Bronchial epithelial cell (primary cell): ENCODE results near the gene NFE2L2. TPM values are rescaled to one million over a fixed set of nuclear protein-coding genes. Genes with fewer than 3 reads are reported as not detected.

ENCODE experiments used
- DNase-seq: peaks from one replicate; pipeline ENCODE4 v3.0.0-alpha.2; 2010; ENCODE audit warnings: low read depth
- FAIRE-seq: peaks from 2 replicates; lab custom pipeline; 2011; peaks lifted over from hg19 to GRCh38; lab: Jason Lieb, UNC
- H3K27me3 ChIP-seq: 2 replicates; pipeline ENCODE4 v1.5.1; 2011; ENCODE audit warnings: low read length; ENCODE audit not compliant: control insufficient read depth, insufficient read depth
- H3K36me3 ChIP-seq: 2 replicates; pipeline ENCODE4 v1.5.1; 2011; ENCODE audit warnings: low read length; ENCODE audit not compliant: control insufficient read depth, insufficient read depth
- H3K4me3 ChIP-seq: 2 replicates; pipeline ENCODE4 v1.5.1; 2011; ENCODE audit warnings: mild to moderate bottlenecking, low read depth, low read length, control low read depth
- total RNA-seq: library from RNA; depleted of rRNA; stranded (reverse); fragments of >200 nt; gene quantifications from 2 replicates; pipeline ENCODE4 v1.2.1, GENCODE V29; 2014
- TF ChIP-seq, protein P1 (sequence below): IDR thresholded peaks from 2 replicates; pipeline ENCODE4 v1.5.1; 2011; ENCODE audit warnings: mild to moderate bottlenecking, moderate library complexity, low read length, control low read depth, inconsistent platforms; ENCODE audit not compliant: insufficient read depth, severe bottlenecking

The NFE2L2 gene
- total RNA-seq, 1 donor from 2014 or later: 64.5 TPM

GRCh38 chr2:177289824-177290628 is 25.5 kb upstream of the NFE2L2 start:
- no peaks in the 10 kb centered on the region for H3K27me3 ChIP-seq
- H3K4me3 ChIP-seq: no peak overlapping the region
- no peak for DNase-seq
- TF ChIP-seq, protein P1, sequence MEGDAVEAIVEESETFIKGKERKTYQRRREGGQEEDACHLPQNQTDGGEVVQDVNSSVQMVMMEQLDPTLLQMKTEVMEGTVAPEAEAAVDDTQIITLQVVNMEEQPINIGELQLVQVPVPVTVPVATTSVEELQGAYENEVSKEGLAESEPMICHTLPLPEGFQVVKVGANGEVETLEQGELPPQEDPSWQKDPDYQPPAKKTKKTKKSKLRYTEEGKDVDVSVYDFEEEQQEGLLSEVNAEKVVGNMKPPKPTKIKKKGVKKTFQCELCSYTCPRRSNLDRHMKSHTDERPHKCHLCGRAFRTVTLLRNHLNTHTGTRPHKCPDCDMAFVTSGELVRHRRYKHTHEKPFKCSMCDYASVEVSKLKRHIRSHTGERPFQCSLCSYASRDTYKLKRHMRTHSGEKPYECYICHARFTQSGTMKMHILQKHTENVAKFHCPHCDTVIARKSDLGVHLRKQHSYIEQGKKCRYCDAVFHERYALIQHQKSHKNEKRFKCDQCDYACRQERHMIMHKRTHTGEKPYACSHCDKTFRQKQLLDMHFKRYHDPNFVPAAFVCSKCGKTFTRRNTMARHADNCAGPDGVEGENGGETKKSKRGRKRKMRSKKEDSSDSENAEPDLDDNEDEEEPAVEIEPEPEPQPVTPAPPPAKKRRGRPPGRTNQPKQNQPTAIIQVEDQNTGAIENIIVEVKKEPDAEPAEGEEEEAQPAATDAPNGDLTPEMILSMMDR: no peak
- FAIRE-seq: no peak
- H3K36me3 ChIP-seq: peaks cover 5% of the 10 kb centered on the region

- FAIRE-seq: no peak
- peaks cover 5% of the 10 kb centered on the region for H3K36me3 ChIP-seq
- no peaks in the 10 kb centered on the region for H3K27me3 ChIP-seq
- H3K4me3 ChIP-seq: no peak overlapping the region
- TF ChIP-seq, protein P1: no peak
- DNase-seq: no peak
Observed at GRCh38 chr2:177287814-177288213, 23.3 kb upstream of the NFE2L2 start.

DNA sequence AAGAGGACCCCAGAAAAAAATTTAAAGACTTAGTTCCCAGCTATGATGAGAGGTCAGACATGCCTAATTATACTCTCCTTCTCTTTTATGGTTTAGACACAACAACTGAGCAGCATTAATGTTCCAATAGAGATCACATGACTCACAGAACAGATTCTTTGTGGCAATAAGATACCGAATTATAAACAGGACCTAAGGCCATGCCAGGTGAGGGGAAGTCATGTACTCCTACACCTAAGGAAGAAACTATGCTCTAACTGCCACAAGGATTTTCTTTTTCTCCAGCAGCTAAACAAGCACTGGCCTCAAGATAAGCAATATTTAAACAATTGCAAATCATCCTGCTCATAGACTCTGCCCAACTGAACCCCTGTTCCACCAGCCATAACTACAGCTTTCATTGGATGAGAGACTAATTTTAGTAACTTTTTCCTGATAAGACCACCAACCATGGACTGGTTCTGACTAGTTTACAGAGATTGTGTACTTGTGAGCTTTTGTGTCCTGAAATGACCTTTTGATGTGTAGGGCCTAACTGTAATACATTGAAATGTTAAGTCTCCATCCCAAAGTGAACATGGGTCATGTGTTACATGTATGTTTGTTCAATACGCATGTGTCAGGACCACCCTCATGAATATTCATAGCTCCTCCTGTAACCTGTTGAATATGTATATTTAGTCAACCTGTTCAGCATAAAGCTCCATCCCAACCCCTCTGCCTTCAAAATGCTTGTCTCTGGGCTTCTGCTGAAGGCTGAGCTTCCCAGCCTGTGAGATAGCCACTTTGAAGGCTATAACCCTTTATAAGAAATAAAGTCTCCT is 21.6 kb upstream of the NFE2L2 start:
- H3K36me3 ChIP-seq: peaks cover 5% of the 10 kb centered on the region
- TF ChIP-seq, protein P1: no peak
- DNase-seq (no peak), FAIRE-seq (no peak)
- no peaks in the 10 kb centered on the region for H3K27me3 ChIP-seq
- no peak overlapping the region for H3K4me3 ChIP-seq

DNA sequence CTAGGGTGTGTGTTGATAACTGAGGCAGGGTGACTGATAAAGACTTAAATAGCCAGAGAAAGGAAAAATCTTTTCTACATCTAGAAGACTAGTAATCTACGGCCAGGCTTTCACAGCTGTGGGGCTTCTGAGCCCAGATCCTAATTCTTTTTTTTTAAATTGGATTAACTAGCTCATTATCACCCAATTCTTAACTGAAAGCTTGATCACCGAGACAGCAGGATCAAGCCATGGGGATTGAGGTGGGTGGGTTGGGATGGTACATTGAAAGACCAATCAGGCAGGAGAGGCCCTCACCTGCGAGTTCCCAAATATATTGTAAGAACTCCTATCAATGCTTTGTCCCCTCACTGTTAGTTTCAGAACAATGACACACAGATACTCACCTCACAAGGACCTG is 20.0 kb upstream of the NFE2L2 start:
- H3K36me3 ChIP-seq: peaks cover 5% of the 10 kb centered on the region
- H3K27me3 ChIP-seq: no peaks in the 10 kb centered on the region
- TF ChIP-seq, protein P1: no peak
- FAIRE-seq: no peak
- DNase-seq: no peak
- no peak overlapping the region for H3K4me3 ChIP-seq

DNA sequence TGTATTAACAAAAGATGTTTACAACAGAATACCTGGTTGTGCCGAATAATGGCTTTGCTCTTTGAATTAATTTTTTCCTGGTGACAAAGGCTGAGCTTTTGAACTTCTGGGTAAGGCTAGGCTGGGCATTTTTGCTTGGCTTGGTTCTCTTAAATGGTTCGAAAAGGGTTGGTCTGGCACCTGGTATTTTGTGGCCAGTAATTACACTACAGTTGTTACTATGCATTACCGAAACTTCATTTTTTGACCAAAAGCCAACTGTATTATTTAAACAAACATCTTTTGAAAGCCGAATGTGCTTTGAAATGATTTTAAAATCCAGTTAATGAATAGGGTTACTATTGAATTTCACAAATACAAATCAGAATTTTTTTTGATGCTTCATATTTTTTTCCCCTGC is 19.4 kb upstream of the NFE2L2 start:
- FAIRE-seq (no peak), DNase-seq (no peak)
- TF ChIP-seq, protein P1: no peak
- Histone ChIP-seq H3K27me3 (no peaks in the 10 kb centered on the region), H3K4me3 (no peak overlapping the region), H3K36me3 (peaks cover 5% of the 10 kb centered on the region)
